ACHN (cell line): ENCODE data around the gene ANKDD1A.

Source experiments
- DNase-seq: peaks from one replicate; pipeline ENCODE4 v3.0.0-alpha.2; 2015
- in situ Hi-C: cut with HindIII; loops from 2 replicates; pipeline ENCODE4 v1.10.0; 2017; ENCODE audit warnings: low sequenced_read_pairs, low pct_ligation_motif_present, low pct_unique_long_range_greater_than_20kb

Gene ANKDD1A

DNA sequence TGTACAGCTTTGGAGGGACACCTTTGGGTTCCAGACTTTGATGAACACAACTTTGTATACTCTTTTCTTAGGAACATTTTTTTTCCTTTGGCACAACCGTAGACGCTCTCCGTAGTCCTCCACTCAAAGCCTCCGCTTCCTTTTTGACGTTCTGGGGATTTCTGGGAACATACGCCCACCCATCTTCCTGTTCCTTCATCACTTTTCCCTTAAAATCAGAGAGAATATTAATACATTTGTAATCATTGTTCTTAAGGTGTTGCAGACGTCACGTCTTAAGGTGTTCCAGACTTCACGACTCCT lies 78.4 kb downstream of the ANKDD1A start:
- in situ Hi-C loops: no loop called here
- no peak for DNase-seq

DNA sequence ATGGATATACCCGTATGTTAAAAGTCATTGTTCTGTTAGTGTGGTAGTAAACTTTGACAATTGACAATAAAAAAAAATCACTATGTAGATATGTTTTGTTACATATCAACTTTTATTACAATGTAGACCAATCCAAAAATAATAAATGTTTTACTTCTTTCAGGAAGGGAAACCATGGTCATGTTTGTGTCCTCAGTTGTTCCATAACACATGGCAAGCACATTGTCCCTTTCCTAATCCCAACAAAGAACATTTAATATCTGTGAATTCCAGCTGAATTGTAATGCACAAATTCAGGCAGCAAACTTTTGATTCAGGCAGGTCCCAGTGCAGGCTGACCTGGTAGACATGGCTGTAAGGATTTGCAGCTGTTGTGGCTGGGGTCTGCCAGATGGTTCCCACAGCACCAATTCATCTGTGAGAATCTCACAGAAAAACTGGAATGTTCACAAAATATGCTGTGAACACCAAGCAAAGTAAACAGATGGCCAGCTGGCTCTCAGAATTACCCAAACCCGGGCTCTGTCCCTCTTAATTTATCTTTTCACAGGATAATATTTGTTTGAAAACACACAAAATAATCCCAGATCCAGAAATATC lies 79.9 kb downstream of the ANKDD1A start:
- DNase-seq: no peak
- in situ Hi-C loops: no loop called here

DNA sequence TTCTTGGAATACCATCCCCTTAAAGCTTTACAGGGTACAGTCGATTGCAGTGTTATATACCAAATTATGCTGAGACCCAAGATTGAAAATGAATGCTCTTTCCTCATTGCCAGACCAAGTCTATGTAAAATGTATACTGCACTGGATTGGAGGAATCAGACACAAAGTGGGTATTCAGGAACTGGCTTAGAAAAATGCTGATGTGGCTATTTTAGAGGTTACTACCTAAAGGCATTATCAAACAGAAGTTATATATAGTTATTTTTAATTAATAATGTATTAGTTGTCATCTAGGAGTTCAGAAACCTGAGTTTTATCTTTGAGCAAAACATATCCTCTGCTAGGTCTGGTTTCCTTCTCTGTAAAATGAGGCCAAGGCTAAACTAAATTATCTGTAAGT lies 81.6 kb downstream of the ANKDD1A start:
- no peak for DNase-seq
- in situ Hi-C loops: no loop called here

DNA sequence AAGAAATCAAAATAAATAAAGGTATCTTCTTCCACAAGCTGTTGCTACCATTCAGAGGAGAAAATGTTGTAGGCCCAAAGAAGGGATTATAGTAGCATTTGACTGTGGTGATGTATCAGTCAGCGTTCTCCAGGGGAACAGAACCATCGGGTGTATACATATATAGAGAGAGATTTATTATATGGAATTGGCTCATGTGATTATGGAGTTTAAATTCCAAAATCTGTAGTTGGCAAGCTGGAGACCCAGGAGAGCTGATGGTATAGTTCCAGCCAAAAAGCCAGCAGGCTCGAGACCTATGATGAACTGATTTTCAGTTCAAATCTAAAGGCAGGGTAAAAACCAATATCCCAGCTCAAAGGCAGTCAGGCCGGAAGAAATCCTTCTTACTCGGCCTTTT lies 85.4 kb downstream of the ANKDD1A start:
- in situ Hi-C loops: no loop called here
- no peak for DNase-seq

DNA sequence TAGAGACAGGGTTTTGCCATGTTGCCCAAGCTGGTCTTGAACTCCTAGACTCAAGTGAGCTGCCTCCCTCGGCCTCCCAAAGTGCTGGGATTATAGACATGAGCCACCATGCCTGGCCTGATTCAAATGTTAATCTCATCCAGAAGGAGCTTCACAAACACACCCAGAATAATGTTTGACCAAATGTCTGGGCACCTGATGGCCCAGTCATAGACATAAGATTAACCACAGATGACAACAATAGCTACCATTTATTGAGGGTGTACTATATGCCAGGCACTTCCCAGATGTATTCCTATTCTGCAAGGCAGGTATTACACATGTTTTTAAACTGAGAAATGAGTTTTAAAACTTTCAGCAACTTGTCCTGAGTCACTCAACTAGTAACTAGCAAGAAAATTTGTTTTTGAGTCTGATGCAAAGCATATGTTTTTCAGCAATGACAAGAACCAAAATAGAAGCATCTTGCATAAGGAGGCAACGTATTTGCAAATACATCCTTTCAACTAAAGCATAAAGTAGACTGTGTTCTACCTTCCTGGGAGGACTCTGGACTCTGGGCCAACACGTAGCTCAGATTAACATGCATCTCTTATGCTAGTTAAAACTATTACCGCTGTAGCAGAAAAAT lies 86.2 kb downstream of the ANKDD1A start:
- no peak for DNase-seq
- in situ Hi-C loops: no loop called here

DNA sequence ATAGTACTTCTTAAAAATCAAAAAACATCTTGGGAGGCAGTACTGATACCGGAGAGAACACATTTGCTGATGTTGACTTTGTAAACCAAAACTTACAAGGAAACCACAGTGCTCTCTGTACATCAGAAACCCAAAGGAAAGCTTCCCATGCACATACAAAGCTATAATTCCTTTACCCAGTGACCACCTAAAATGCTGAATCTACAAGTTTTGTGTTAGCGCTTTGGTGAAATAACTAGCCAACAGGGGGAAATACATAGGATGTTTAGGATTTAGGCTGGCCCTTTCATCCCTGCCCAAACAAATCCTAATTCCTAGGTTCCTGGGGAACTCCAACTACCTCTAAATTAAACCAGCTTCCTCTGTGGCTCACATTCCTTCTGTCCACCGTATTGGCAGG lies 93.3 kb downstream of the ANKDD1A start:
- in situ Hi-C loops: no loop called here

DNA sequence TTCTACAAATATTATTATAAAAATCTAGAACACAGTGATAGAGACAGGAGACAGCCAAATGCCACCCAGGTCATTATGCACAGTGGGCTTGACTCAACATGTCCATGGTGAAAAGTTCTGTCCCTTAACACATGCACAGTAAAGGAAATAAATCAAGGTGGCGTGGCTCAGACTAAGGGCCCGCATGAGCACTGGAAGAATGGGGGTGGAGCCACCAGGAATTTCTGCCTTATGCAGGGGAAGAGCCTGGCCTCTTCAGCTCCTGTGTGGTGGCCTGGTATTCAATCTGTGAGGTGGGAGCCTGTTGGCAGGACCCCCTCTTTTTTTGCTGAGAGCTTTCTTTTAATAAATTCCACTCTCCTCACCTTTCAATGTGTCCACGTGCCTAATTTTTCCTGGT lies 95.2 kb downstream of the ANKDD1A start:
- in situ Hi-C loops: no loop called here
- DNase-seq: no peak

More for the DNA sequence above, 93.3 kb downstream of the ANKDD1A start:
- no peak for DNase-seq
